Neural progenitor cell (in vitro differentiated cells): ENCODE data around the gene COP1. TPM values are rescaled to one million over a fixed set of nuclear protein-coding genes. Genes with fewer than 3 reads are reported as not detected.

Experiments used
- DNase-seq: peaks from one replicate; pipeline ENCODE4 v3.0.0-alpha.2; 2016; ENCODE audit warnings: low spot score
- H2AFZ ChIP-seq: fragments of 200-600 bp; sonication (generic); replicated peaks from 2 replicates; pipeline ENCODE4 v1.6.1; 2016; ENCODE audit warnings: antibody characterized with exemption
- H3F3A ChIP-seq: fragments of 200-600 bp; sonication (generic); 2 replicates; pipeline ENCODE4 v1.6.1; 2016; ENCODE audit warnings: antibody characterized with exemption, low read depth
- H3K27ac ChIP-seq: fragments of 200-600 bp; sonication (generic); 2 replicates; pipeline ENCODE4 v1.5.1; 2016; ENCODE audit warnings: mild to moderate bottlenecking
- H3K27me3 ChIP-seq: fragments of 200-600 bp; sonication (generic); 2 replicates; pipeline ENCODE4 v1.6.1; 2016; ENCODE audit warnings: mild to moderate bottlenecking, moderate library complexity
- H3K36me3 ChIP-seq: fragments of 200-600 bp; sonication (generic); 2 replicates; pipeline ENCODE4 v1.5.1; 2016
- H3K4me1 ChIP-seq: fragments of 200-600 bp; sonication (generic); 2 replicates; pipeline ENCODE4 v1.6.1; 2016; ENCODE audit warnings: mixed run types
- H3K4me2 ChIP-seq: fragments of 200-600 bp; sonication (generic); 2 replicates; pipeline ENCODE4 v1.6.1; 2016
- H3K4me3 ChIP-seq: fragments of 200-600 bp; sonication (generic); 2 replicates; pipeline ENCODE4 v1.5.1; 2016
- H3K79me2 ChIP-seq: fragments of 200-600 bp; sonication (generic); 2 replicates; pipeline ENCODE4 v1.6.1; 2016; ENCODE audit warnings: low read depth
- H3K9ac ChIP-seq: fragments of 200-600 bp; sonication (generic); 2 replicates; pipeline ENCODE4 v1.6.1; 2016
- H3K9me3 ChIP-seq: fragments of 200-600 bp; sonication (generic); 2 replicates; pipeline ENCODE4 v1.5.1; 2016; ENCODE audit warnings: low read depth
- H4K20me1 ChIP-seq: fragments of 200-600 bp; sonication (generic); 2 replicates; pipeline ENCODE4 v1.6.1; 2016; ENCODE audit warnings: low read depth
- H3K27ac Mint-ChIP-seq: 3 replicates; pipeline ENCODE4 v1.8.0; 2021; ENCODE audit warnings: mixed read lengths
- H3K27me3 Mint-ChIP-seq: 2 replicates; pipeline ENCODE4 v1.8.0; 2022; ENCODE audit warnings: low read depth, mild to moderate bottlenecking, inconsistent platforms, moderate library complexity, mixed read lengths; ENCODE audit not compliant: insufficient read depth
- H3K36me3 Mint-ChIP-seq: 3 replicates; pipeline ENCODE4 v1.8.0; 2021; ENCODE audit warnings: mixed read lengths
- H3K4me1 Mint-ChIP-seq: 3 replicates; pipeline ENCODE4 v1.8.0; 2021; ENCODE audit warnings: mixed read lengths
- H3K4me3 Mint-ChIP-seq: 3 replicates; pipeline ENCODE4 v1.8.0; 2021; ENCODE audit warnings: mild to moderate bottlenecking, moderate library complexity, mixed read lengths
- H3K9me3 Mint-ChIP-seq: 3 replicates; pipeline ENCODE4 v1.8.0; 2020; ENCODE audit warnings: mixed read lengths
- CTCF ChIP-seq: fragments of 200-600 bp; sonication (generic); IDR thresholded peaks from 2 replicates; pipeline ENCODE4 v1.5.1; 2017; ENCODE audit warnings: antibody characterized with exemption, mild to moderate bottlenecking
- EZH2 ChIP-seq: fragments of 200-600 bp; sonication (generic); IDR thresholded peaks from 2 replicates; pipeline ENCODE4 v1.6.1; 2017; ENCODE audit warnings: antibody characterized with exemption, mild to moderate bottlenecking, moderate library complexity
- EZH2phosphoT487 ChIP-seq: fragments of 200-600 bp; sonication (generic); IDR thresholded peaks from 2 replicates; pipeline ENCODE4 v1.6.1; 2017; ENCODE audit warnings: antibody characterized with exemption
- small RNA-seq: library from RNA; depleted of rRNA; stranded (forward); fragments of <200 nt; gene quantifications from one replicate; pipeline ENCODE3, GENCODE V24; 2015
- total RNA-seq: library from RNA; depleted of rRNA; stranded (reverse); fragments of >200 nt; gene quantifications from 2 replicates; pipeline ENCODE4 v1.2.3, GENCODE V29; 2015; ENCODE audit warnings: low replicate concordance

COP1 gene
- total RNA-seq, 1 donor from 2014 or later = 98.5 TPM

GRCh38 chr1:175895966-175896365 is 311.1 kb downstream of the COP1 start:
- no peak overlapping the region for H3K9ac ChIP-seq
- H3K27ac ChIP-seq = no peak overlapping the region
- no peaks in the 10 kb centered on the region for H4K20me1 ChIP-seq
- no peak overlapping the region for H3K4me2 ChIP-seq
- no peaks in the 10 kb centered on the region for H3K36me3 ChIP-seq
- Mint-ChIP-seq H3K9me3 (peaks cover 4% of the 10 kb centered on the region), H3K27me3 (peaks cover 3% of the 10 kb centered on the region), H3K36me3 (peaks cover 4% of the 10 kb centered on the region), H3K27ac (no peak overlapping the region), H3K4me1 (peaks cover 4% of the 10 kb centered on the region), H3K4me3 (no peak overlapping the region)
- no peaks in the 10 kb centered on the region for H3K4me1 ChIP-seq
- H2AFZ ChIP-seq = no peak overlapping the region
- no peaks in the 10 kb centered on the region for H3F3A ChIP-seq
- H3K79me2 ChIP-seq = no peaks in the 10 kb centered on the region
- H3K27me3 ChIP-seq = peaks cover 6% of the 10 kb centered on the region
- DNase-seq = no peak
- H3K9me3 ChIP-seq = no peaks in the 10 kb centered on the region
- no peak for TF ChIP-seq CTCF
- TF ChIP-seq EZH2 = no peak
- no peak for TF ChIP-seq EZH2phosphoT487
- no peak overlapping the region for H3K4me3 ChIP-seq

Small RNA genes within 50 kb of the gene (small RNA-seq; reads per million reads assigned to genes)
- not detected for gene RF00066
- not detected for gene RNU2-12P
- gene RPS29P5 = 0.25 reads per million, percentile 14 among the genes with 10 or more reads in this experiment
- gene SCARNA3 = 2.1 reads per million, percentile 88 among the genes with 10 or more reads in this experiment
